Thyroid gland (tissue), 4 donors: ENCODE results near the gene NR4A3. TPM values are rescaled to one million over a fixed set of nuclear protein-coding genes. Genes with fewer than 3 reads are reported as not detected.
A peak's percentile ranks its signal among the peaks of the same experiment; 100 is the strongest.

ENCODE experiments used
- DNase-seq, 2 donors: peaks; one replicate each; pipeline ENCODE4 v3.0.0-alpha.2; 2019
- H3K27ac ChIP-seq, 3 donors: fragments of 200-600 bp; sonication (generic); 1 replicate in 2 of 3; 2 replicates in 1 of 3; pipeline ENCODE4 v1.5.1; 2016 to 2019; ENCODE audit warnings: mild to moderate bottlenecking in 1 of 3, moderate library complexity in 1 of 3
- H3K27me3 ChIP-seq: fragments of 200-600 bp; sonication (generic); one replicate; pipeline ENCODE4 v1.5.1; 2019
- H3K36me3 ChIP-seq, 2 donors: fragments of 200-600 bp; sonication (generic); one replicate each; pipeline ENCODE4 v1.5.1; 2016 to 2019
- H3K4me1 ChIP-seq, 2 donors: fragments of 200-600 bp; sonication (generic); one replicate each; pipeline ENCODE4 v1.5.1; 2017 to 2019
- H3K4me3 ChIP-seq, 3 donors: fragments of 200-600 bp; sonication (generic); replicated peaks in 1 of 3; 1 replicate in 2 of 3; 2 replicates in 1 of 3; pipeline ENCODE4 v1.5.1; 2016; ENCODE audit warnings: mild to moderate bottlenecking in 1 of 3
- H3K9me3 ChIP-seq: fragments of 200-600 bp; sonication (generic); one replicate; pipeline ENCODE4 v1.5.1; 2017
- CTCF ChIP-seq, 6 experiments: fragments of 200-600 bp in 3 of 6; fragments of 450-650 bp in 3 of 6; sonication (generic) in 3 of 6; IDR thresholded peaks; one replicate each; pipeline ENCODE4 v1.5.1; 2016 to 2019; ENCODE audit warnings: antibody characterized with exemption in 6 of 6, mild to moderate bottlenecking in 2 of 6, inconsistent platforms in 1 of 6, moderate library complexity in 1 of 6
- POLR2A ChIP-seq, 2 donors: fragments of 450-650 bp; IDR thresholded peaks; one replicate each; pipeline ENCODE4 v1.6.1; 2017; ENCODE audit warnings: antibody characterized with exemption in 2 of 2, mild to moderate bottlenecking in 2 of 2, moderate library complexity in 1 of 2
- WGBS, 2 donors: methylation state at CpG; one replicate each; pipeline ENCODE4 v1.1.5; 2017; 5-methylcytosine and 5-hydroxymethylcytosine counted together
- intact Hi-C: fragments of 100-400 bp; cut with DNase I; formaldehyde crosslinking; loops from one replicate; pipeline ENCODE4 v1.15.1; 2023
- total RNA-seq, 4 donors: library from RNA; depleted of rRNA; stranded (reverse); fragments of >200 nt; gene quantifications; one replicate each; pipeline ENCODE4 v1.2.3, GENCODE V29; 2016

NR4A3 gene
- total RNA-seq, 4 donors from 2014 or later: 1.7 to 4.8 (median 2.3) TPM

- Histone ChIP-seq H3K27me3 (no peaks in the 10 kb centered on the region), H3K4me3 (no peak overlapping the region), H3K36me3 (no peaks in the 10 kb centered on the region), H3K4me1 (no peaks in the 10 kb centered on the region), H3K27ac (no peak overlapping the region), H3K9me3 (no peaks in the 10 kb centered on the region)
- 94 to 98% methylated on average over 1 of the region's 1 CpG for WGBS, 2 donors
- intact Hi-C loops: no loop called here
- TF ChIP-seq POLR2A (IDR thresholded peaks at IDR 0.05) (no peak), CTCF (IDR thresholded peaks at IDR 0.05) (no peak)
- no peak for DNase-seq
These were observed 25.5 kb upstream of the NR4A3 start for GRCh38 chr9:99796231-99796630.

- Histone ChIP-seq H3K27ac (no peak overlapping the region), H3K9me3 (no peaks in the 10 kb centered on the region), H3K36me3 (no peaks in the 10 kb centered on the region), H3K4me1 (no peaks in the 10 kb centered on the region), H3K4me3 (no peak overlapping the region), H3K27me3 (no peaks in the 10 kb centered on the region)
- DNase-seq: no peak
- intact Hi-C loops: no loop called here
- WGBS, 2 donors: 94 to 95% methylated on average over 3 of the region's 3 CpGs
- TF ChIP-seq POLR2A (IDR thresholded peaks at IDR 0.05) (no peak), CTCF (IDR thresholded peaks at IDR 0.05) (no peak)
These were observed 19.9 kb upstream of the NR4A3 start for GRCh38 chr9:99801775-99802174.

- 89 to 95% methylated on average over 2 of the region's 2 CpGs for WGBS, 2 donors
- H3K4me1 ChIP-seq: peaks cover 5 to 9% of the 10 kb centered on the region in 2 donors
- no peak for DNase-seq
- H3K27ac ChIP-seq: no peak overlapping the region
- H3K4me3 ChIP-seq: no peak overlapping the region
- H3K27me3 ChIP-seq: no peaks in the 10 kb centered on the region
- intact Hi-C loops: no loop called here
- TF ChIP-seq CTCF (IDR thresholded peaks at IDR 0.05) (no peak), POLR2A (IDR thresholded peaks at IDR 0.05) (no peak)
- no peaks in the 10 kb centered on the region for H3K9me3 ChIP-seq
- H3K36me3 ChIP-seq: no peaks in the 10 kb centered on the region
These were observed 18.0 kb upstream of the NR4A3 start for GRCh38 chr9:99803694-99804093.

GRCh38 chr9:99807276-99807852 is 14.3 kb upstream of the NR4A3 start:
- Histone ChIP-seq H3K4me1 (peaks cover 5 to 9% of the 10 kb centered on the region in 2 donors), H3K9me3 (no peaks in the 10 kb centered on the region), H3K27ac (peak overlapping the region; percentile 44 to 77 (median 61)), H3K36me3 (no peaks in the 10 kb centered on the region), H3K27me3 (no peaks in the 10 kb centered on the region), H3K4me3 (no peak overlapping the region)
- DNase-seq: peak; percentile 78 to 86
- 23 to 24% methylated on average over 4 of the region's 4 CpGs for WGBS, 2 donors
- intact Hi-C loops: no loop called here
- peak; percentile 51 to 79 (median 68) for TF ChIP-seq CTCF (IDR thresholded peaks at IDR 0.05)
- no peak for TF ChIP-seq POLR2A (IDR thresholded peaks at IDR 0.05)

- no peak for TF ChIP-seq POLR2A (IDR thresholded peaks at IDR 0.05)
- no peak for TF ChIP-seq CTCF (IDR thresholded peaks at IDR 0.05)
- no peak for DNase-seq
- no peak overlapping the region for H3K4me3 ChIP-seq
- no peaks in the 10 kb centered on the region for H3K9me3 ChIP-seq
- peaks cover 5 to 9% of the 10 kb centered on the region in 2 donors for H3K4me1 ChIP-seq
- H3K27me3 ChIP-seq: no peaks in the 10 kb centered on the region
- intact Hi-C loops: no loop called here
- peak overlapping the region; percentile 44 to 77 (median 61) for H3K27ac ChIP-seq
- no peaks in the 10 kb centered on the region for H3K36me3 ChIP-seq
These were observed 13.7 kb upstream of the NR4A3 start for GRCh38 chr9:99807956-99808355.
